ENCODE data around the gene GNAQ.

GNAQ gene

GRCh38 chr9:78041971-78042370, 10.4 kb upstream of the GNAQ start:
- no peak for TF ChIP-seq POLR2AphosphoS5 (IDR thresholded peaks at IDR 0.05; ENCODE audit: low read depth, low read length)
- TF ChIP-seq, protein P1, sequence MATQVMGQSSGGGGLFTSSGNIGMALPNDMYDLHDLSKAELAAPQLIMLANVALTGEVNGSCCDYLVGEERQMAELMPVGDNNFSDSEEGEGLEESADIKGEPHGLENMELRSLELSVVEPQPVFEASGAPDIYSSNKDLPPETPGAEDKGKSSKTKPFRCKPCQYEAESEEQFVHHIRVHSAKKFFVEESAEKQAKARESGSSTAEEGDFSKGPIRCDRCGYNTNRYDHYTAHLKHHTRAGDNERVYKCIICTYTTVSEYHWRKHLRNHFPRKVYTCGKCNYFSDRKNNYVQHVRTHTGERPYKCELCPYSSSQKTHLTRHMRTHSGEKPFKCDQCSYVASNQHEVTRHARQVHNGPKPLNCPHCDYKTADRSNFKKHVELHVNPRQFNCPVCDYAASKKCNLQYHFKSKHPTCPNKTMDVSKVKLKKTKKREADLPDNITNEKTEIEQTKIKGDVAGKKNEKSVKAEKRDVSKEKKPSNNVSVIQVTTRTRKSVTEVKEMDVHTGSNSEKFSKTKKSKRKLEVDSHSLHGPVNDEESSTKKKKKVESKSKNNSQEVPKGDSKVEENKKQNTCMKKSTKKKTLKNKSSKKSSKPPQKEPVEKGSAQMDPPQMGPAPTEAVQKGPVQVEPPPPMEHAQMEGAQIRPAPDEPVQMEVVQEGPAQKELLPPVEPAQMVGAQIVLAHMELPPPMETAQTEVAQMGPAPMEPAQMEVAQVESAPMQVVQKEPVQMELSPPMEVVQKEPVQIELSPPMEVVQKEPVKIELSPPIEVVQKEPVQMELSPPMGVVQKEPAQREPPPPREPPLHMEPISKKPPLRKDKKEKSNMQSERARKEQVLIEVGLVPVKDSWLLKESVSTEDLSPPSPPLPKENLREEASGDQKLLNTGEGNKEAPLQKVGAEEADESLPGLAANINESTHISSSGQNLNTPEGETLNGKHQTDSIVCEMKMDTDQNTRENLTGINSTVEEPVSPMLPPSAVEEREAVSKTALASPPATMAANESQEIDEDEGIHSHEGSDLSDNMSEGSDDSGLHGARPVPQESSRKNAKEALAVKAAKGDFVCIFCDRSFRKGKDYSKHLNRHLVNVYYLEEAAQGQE (IDR thresholded peaks at IDR 0.05; ENCODE audit: insufficient read depth in 1 of 2, low read depth in 2 of 2, low read length in 2 of 2): no peak

DNA sequence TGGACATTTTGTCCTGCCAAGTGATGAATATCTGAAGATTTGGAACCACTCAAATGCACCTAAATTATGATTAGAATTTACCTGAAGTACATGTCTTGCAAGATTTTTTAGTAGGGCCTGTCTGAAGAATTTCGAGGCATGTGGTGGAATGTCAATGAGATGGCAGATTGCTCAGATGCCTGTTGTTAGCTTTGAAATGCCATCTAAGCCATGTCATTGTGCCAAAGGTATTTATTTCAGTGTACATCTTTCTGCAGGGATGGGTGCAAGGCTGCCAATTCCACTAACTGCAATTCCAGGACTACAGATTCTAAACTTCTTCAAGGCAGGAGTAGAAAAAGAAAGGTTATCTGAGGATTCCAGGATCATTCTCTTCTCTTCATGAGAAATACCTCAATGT, 9.1 kb upstream of the GNAQ start:
- TF ChIP-seq FOXP2 (optimal IDR thresholded peaks at IDR 0.05; ENCODE audit: borderline replicate concordance, extremely low read depth, extremely low read length, insufficient read depth) (no peak), TAF1 (IDR thresholded peaks at IDR 0.05; ENCODE audit: borderline replicate concordance, insufficient read depth, low read length) (no peak), POLR2AphosphoS5 (IDR thresholded peaks at IDR 0.05; ENCODE audit: low read depth, low read length) (no peak), SIN3A (IDR thresholded peaks at IDR 0.05; ENCODE audit: borderline replicate concordance, insufficient read depth, low read length) (no peak)
- TF ChIP-seq, protein P1 (IDR thresholded peaks at IDR 0.05; ENCODE audit: insufficient read depth in 1 of 2, low read depth in 2 of 2, low read length in 2 of 2): no peak

- TF ChIP-seq TAF1 (IDR thresholded peaks at IDR 0.05; ENCODE audit: borderline replicate concordance, insufficient read depth, low read length): no peak
- no peak for TF ChIP-seq SIN3A (IDR thresholded peaks at IDR 0.05; ENCODE audit: borderline replicate concordance, insufficient read depth, low read length)
- no peak for TF ChIP-seq POLR2AphosphoS5 (IDR thresholded peaks at IDR 0.05; ENCODE audit: low read depth, low read length)
- TF ChIP-seq, protein P1 (IDR thresholded peaks at IDR 0.05; ENCODE audit: insufficient read depth in 1 of 2, low read depth in 2 of 2, low read length in 2 of 2): no peak
- TF ChIP-seq FOXP2 (optimal IDR thresholded peaks at IDR 0.05; ENCODE audit: borderline replicate concordance, extremely low read depth, extremely low read length, insufficient read depth): no peak
These were observed 7.1 kb upstream of the GNAQ start for GRCh38 chr9:78038620-78039300.

- TF ChIP-seq POLR2AphosphoS5 (IDR thresholded peaks at IDR 0.05; ENCODE audit: low read depth, low read length) (no peak), FOXP2 (optimal IDR thresholded peaks at IDR 0.05; ENCODE audit: borderline replicate concordance, extremely low read depth, extremely low read length, insufficient read depth) (no peak), TAF1 (IDR thresholded peaks at IDR 0.05; ENCODE audit: borderline replicate concordance, insufficient read depth, low read length) (no peak), SIN3A (IDR thresholded peaks at IDR 0.05; ENCODE audit: borderline replicate concordance, insufficient read depth, low read length) (no peak)
- TF ChIP-seq, protein P1 (IDR thresholded peaks at IDR 0.05; ENCODE audit: insufficient read depth in 1 of 2, low read depth in 2 of 2, low read length in 2 of 2): no peak
These were observed 3.9 kb upstream of the GNAQ start for GRCh38 chr9:78035383-78035993.

Data from PFSK-1 (cell line).